SK-N-MC (cell line): Measurements from ENCODE around the gene DND1.

Experiments
- EZH2 ChIP-seq: fragments of 200-600 bp; sonication (generic); IDR thresholded peaks from one replicate; pipeline ENCODE4 v1.6.1; 2017; ENCODE audit warnings: antibody characterized with exemption
- POLR2AphosphoS5 ChIP-seq: IDR thresholded peaks from 2 replicates; pipeline ENCODE4 v1.6.1; 2012; ENCODE audit warnings: mild to moderate bottlenecking, low read depth, low read length, borderline replicate concordance

- TF ChIP-seq EZH2 (no peak), POLR2AphosphoS5 (no peak)
Measured at GRCh38 chr5:140718266-140718592, 44.9 kb upstream of the DND1 start.
